Measurements from ENCODE around the gene SV2C. TPM values are rescaled to one million over a fixed set of nuclear protein-coding genes. Genes with fewer than 3 reads are reported as not detected.

The SV2C gene
- total RNA-seq, 2 donors from 2014 or later = 0.04 to 0.15 TPM

DNA sequence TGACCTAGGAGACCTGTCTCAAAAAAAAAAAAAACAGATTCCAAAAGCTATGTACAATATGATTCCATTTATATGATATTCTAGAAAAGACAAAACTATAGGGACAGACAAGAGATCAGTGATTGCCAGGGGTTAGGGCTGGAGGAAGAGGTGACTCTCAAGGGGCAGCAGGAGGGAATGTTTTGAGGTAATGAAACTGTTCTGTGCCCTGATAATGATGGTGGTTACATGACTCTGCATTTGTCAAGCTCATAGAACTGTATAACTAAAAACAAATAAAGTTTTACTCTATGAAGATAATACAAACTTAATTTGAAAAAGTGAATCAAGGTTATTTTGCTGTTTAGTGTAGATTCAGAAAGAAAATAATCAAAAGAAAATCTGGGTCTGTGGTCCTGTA is 194.6 kb downstream of the SV2C start:
- no peak overlapping the region for H3K27ac ChIP-seq
- TF ChIP-seq, protein P1, sequence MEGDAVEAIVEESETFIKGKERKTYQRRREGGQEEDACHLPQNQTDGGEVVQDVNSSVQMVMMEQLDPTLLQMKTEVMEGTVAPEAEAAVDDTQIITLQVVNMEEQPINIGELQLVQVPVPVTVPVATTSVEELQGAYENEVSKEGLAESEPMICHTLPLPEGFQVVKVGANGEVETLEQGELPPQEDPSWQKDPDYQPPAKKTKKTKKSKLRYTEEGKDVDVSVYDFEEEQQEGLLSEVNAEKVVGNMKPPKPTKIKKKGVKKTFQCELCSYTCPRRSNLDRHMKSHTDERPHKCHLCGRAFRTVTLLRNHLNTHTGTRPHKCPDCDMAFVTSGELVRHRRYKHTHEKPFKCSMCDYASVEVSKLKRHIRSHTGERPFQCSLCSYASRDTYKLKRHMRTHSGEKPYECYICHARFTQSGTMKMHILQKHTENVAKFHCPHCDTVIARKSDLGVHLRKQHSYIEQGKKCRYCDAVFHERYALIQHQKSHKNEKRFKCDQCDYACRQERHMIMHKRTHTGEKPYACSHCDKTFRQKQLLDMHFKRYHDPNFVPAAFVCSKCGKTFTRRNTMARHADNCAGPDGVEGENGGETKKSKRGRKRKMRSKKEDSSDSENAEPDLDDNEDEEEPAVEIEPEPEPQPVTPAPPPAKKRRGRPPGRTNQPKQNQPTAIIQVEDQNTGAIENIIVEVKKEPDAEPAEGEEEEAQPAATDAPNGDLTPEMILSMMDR (IDR thresholded peaks at IDR 0.05) = no peak
- H3K4me3 ChIP-seq = no peak overlapping the region
- no peak for DNase-seq (ENCODE audit: low spot score)
- no peaks in the 10 kb centered on the region for H3K27me3 ChIP-seq
- no peaks in the 10 kb centered on the region for H3K9me3 ChIP-seq
- no peaks in the 10 kb centered on the region for H3K36me3 ChIP-seq
- H3K4me1 ChIP-seq = no peaks in the 10 kb centered on the region

DNA sequence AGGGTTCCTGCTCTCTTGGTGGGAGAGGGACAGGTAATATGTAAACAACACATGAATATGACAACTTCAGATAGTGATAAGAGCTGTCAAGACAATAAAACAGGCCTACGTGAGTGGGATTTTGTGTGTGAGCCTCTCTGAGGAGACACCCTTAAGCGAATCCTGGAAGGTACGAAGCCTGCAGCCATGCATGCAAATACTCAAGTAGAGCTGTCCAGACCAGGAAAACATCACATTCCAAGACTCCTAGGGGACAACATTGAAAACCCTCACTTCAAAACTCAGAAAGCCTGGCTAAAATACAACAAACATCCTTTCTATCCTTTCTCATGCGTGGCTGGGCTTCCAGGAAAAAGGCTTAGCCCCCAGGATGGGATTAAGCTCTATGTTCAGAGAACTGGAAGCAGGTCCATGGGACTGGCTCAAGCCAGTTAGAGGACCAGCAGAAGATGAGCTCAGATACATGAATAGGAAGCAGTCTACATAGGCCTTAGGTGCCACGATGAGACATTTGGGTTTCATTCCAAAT is 195.1 kb downstream of the SV2C start:
- Histone ChIP-seq H3K4me1 (no peaks in the 10 kb centered on the region), H3K9me3 (no peaks in the 10 kb centered on the region), H3K4me3 (no peak overlapping the region), H3K36me3 (no peaks in the 10 kb centered on the region), H3K27me3 (no peaks in the 10 kb centered on the region), H3K27ac (no peak overlapping the region)
- no peak for DNase-seq (ENCODE audit: low spot score)
- TF ChIP-seq, protein P1 (IDR thresholded peaks at IDR 0.05) = no peak

DNA sequence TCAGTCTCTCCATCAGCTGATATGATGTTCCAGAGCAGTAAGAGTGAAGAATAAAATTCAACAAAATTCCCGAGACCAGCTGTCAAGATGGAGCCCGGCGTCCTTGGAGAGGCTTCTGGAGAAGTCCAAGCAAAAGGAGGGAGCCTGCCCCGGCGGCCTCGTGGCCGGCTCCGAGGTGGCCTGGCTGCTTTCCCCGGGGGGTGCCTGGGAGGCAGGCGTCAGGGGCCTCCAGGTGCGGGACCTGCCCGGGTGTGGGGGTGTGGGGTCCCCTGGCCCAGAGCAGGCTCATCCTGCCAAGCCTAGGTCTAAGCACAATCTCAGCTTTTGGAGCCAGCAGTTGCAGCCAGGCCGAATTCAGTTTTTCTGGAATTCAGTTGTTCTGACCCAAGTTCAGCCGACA is 197.3 kb downstream of the SV2C start:
- Histone ChIP-seq H3K4me1 (no peaks in the 10 kb centered on the region), H3K9me3 (no peaks in the 10 kb centered on the region), H3K27ac (no peak overlapping the region), H3K27me3 (no peaks in the 10 kb centered on the region), H3K36me3 (no peaks in the 10 kb centered on the region), H3K4me3 (no peak overlapping the region)
- TF ChIP-seq, protein P1 (IDR thresholded peaks at IDR 0.05) = no peak
- DNase-seq (ENCODE audit: low spot score) = no peak

DNA sequence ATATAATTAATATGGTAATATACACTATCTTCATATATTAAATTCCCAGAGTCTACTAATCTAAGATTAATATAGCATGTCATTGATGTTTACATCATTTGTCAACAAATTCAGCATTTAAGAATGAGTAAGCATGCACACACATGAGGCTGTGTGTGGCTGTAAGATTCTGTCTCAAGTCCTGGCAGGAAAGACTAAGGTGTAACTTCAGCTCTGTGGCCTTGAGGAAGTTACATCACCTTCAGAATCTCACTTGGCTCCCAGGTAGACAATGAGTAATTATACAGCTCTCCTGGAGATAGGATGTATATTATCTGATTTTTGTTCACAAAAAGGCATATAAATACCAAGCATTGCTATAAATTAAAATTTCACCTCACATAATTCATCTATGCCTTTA is 200.5 kb downstream of the SV2C start:
- DNase-seq (ENCODE audit: low spot score) = no peak
- Histone ChIP-seq H3K4me1 (no peaks in the 10 kb centered on the region), H3K27ac (no peak overlapping the region), H3K36me3 (no peaks in the 10 kb centered on the region), H3K4me3 (no peak overlapping the region), H3K27me3 (no peaks in the 10 kb centered on the region), H3K9me3 (no peaks in the 10 kb centered on the region)
- TF ChIP-seq, protein P1 (IDR thresholded peaks at IDR 0.05) = no peak

DNA sequence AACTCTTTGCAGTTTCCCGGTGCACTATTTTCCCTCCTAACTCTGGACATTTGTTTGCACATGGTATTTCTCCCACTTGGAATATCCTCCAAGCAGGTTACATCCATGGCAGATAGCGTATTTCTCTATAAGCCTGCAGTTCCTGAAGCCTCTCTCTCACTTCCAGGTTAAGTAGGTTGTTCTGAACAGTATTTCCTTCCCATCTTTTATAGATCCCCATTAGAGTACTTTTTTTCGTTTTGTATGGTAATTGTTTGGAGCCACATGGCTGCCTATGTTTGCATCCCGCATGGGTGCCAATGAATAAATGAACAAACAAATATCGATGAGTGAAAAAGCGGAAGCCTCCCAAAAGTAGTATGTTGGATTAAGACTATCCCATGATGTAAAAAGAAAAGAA is 206.5 kb downstream of the SV2C start:
- H3K36me3 ChIP-seq = no peaks in the 10 kb centered on the region
- DNase-seq (ENCODE audit: low spot score) = no peak
- no peaks in the 10 kb centered on the region for H3K27me3 ChIP-seq
- TF ChIP-seq, protein P1 (IDR thresholded peaks at IDR 0.05) = no peak
- H3K4me3 ChIP-seq = no peak overlapping the region
- no peaks in the 10 kb centered on the region for H3K4me1 ChIP-seq
- H3K27ac ChIP-seq = no peak overlapping the region
- H3K9me3 ChIP-seq = no peaks in the 10 kb centered on the region

DNA sequence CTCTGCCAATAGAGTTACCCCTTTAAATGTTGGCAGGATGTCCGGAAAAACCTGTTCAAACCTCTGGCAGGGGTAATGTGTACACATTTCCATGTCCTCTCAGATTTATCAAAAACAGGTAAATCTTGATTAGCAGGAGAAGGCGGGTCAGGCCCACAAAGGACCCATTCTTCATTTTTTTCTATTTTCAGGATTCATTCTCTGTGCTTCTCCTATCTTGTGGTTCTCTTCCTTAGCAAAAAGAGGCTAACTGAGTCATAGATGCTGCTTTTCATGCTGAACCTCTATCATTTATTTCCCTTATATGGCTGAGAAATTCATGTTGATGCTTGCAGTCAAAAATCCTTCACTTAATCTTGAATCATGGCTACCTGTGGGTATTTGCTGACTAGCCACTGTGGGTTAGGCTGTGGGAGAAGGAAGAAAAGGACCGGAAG is 207.2 kb downstream of the SV2C start:
- Histone ChIP-seq H3K4me1 (no peaks in the 10 kb centered on the region), H3K4me3 (no peak overlapping the region), H3K9me3 (no peaks in the 10 kb centered on the region), H3K27me3 (no peaks in the 10 kb centered on the region), H3K27ac (no peak overlapping the region), H3K36me3 (no peaks in the 10 kb centered on the region)
- DNase-seq (ENCODE audit: low spot score) = no peak
- TF ChIP-seq, protein P1 (IDR thresholded peaks at IDR 0.05) = no peak
